GM18951 (cell line): ENCODE results near the gene NEU4.
A peak's percentile ranks its signal among the peaks of the same experiment; 100 is the strongest.
"Not testable (repeated sequence)": the region's sequence is repeated elsewhere in the genome, so short reads cannot be mapped to it uniquely, and the experiment has no call there.

Experiments used
- POLR2A ChIP-seq: IDR thresholded peaks from 4 replicates; pipeline ENCODE4 v1.6.1; 2011; ENCODE audit warnings: mild to moderate bottlenecking; ENCODE audit not compliant: insufficient read length, insufficient read depth; ENCODE audit errors: extremely low read depth
- in situ Hi-C: fragments of 300-500 bp; cut with MboI; formaldehyde crosslinking; loops from one replicate; pipeline ENCODE4 v1.12.0; 2022; ENCODE audit warnings: low sequenced_read_pairs, mixed read lengths, inconsistent platforms; ENCODE audit not compliant: unreplicated experiment

The NEU4 gene

GRCh38 chr2:241827394-241827793 is 18.4 kb downstream of the NEU4 start:
- TF ChIP-seq POLR2A: no peak

GRCh38 chr2:241833101-241833663 is 24.2 kb downstream of the NEU4 start:
- in situ Hi-C loops: no loop called here
- TF ChIP-seq POLR2A: no peak

More at GRCh38 chr2:241827394-241827793, 18.4 kb downstream of the NEU4 start:
- in situ Hi-C loops: no loop called here

GRCh38 chr2:241833756-241834526 is 24.9 kb downstream of the NEU4 start:
- in situ Hi-C loops: not testable (repeated sequence)

- no peak for TF ChIP-seq POLR2A
- in situ Hi-C loops: no loop called here
Observed at GRCh38 chr2:241834527-241835210, 25.7 kb downstream of the NEU4 start.

- in situ Hi-C loops: no loop called here
- TF ChIP-seq POLR2A: no peak
Observed at GRCh38 chr2:241835611-241836010, 26.6 kb downstream of the NEU4 start.

GRCh38 chr2:241836292-241836691 is 27.3 kb downstream of the NEU4 start:
- in situ Hi-C loops: no loop called here
- TF ChIP-seq POLR2A: no peak

- no peak for TF ChIP-seq POLR2A
- in situ Hi-C loops: no loop called here
Observed at GRCh38 chr2:241837197-241837965, 28.4 kb downstream of the NEU4 start.

GRCh38 chr2:241841181-241842066 is 32.4 kb downstream of the NEU4 start:
- no peak for TF ChIP-seq POLR2A
- in situ Hi-C loops: no loop called here

GRCh38 chr2:241842067-241842415 is 33.0 kb downstream of the NEU4 start:
- TF ChIP-seq POLR2A: no peak
- in situ Hi-C loops: no loop called here

GRCh38 chr2:241842620-241843211 is 33.7 kb downstream of the NEU4 start:
- TF ChIP-seq POLR2A: peak; percentile 29
- in situ Hi-C loops: no loop called here

- in situ Hi-C loops: no loop called here
- no peak for TF ChIP-seq POLR2A
Observed at GRCh38 chr2:241843321-241844065, 34.5 kb downstream of the NEU4 start.

- in situ Hi-C loops: no loop called here
- TF ChIP-seq POLR2A: peak; percentile 45
Observed at GRCh38 chr2:241844066-241844728, 35.2 kb downstream of the NEU4 start.
